K562 (cell line): ENCODE measurements around the gene NTPCR. TPM values are rescaled to one million over a fixed set of nuclear protein-coding genes. Genes with fewer than 3 reads are reported as not detected.

Experiments
- ADNP ChIP-seq: fragments of 200-800 bp; sonication (Bioruptor generic); IDR thresholded peaks from 2 replicates; pipeline ENCODE4 v1.6.1; 2016; ENCODE audit warnings: missing genetic modification characterization, missing compliant biosample characterization
- AFF4 ChIP-seq: sonication (generic); formaldehyde crosslinking; IDR thresholded peaks from 2 replicates; pipeline ENCODE4 v1.8.0; 2023; ENCODE audit warnings: mild to moderate bottlenecking, missing genetic modification reagents
- BCLAF1 ChIP-seq, 2 experiments: fragments of 450-650 bp in 1 of 2; IDR thresholded peaks; 2 replicates each; pipeline ENCODE4 v1.6.1; 2011 to 2017; ENCODE audit warnings: low read depth in 2 of 2, antibody characterized with exemption in 1 of 2, borderline replicate concordance in 1 of 2, low read length in 1 of 2, mild to moderate bottlenecking in 1 of 2, mixed read lengths in 1 of 2; ENCODE audit not compliant: control insufficient read depth in 1 of 2
- CUX1 ChIP-seq: fragments of 200-800 bp; sonication (Bioruptor generic); IDR thresholded peaks from 2 replicates; pipeline ENCODE4 v1.6.1; 2016; ENCODE audit warnings: missing genetic modification characterization, missing compliant biosample characterization
- KLF6 ChIP-seq: fragments of 250-450 bp; sonication (Bioruptor Pico); IDR thresholded peaks from 2 replicates; pipeline ENCODE4 v1.4.0; 2020; ENCODE audit warnings: mild to moderate bottlenecking, moderate library complexity, borderline replicate concordance
- LEF1 ChIP-seq: fragments of 450-650 bp; IDR thresholded peaks from 2 replicates; pipeline ENCODE4 v1.6.1; 2016; ENCODE audit warnings: mild to moderate bottlenecking
- MYBL2 ChIP-seq, 2 experiments: fragments of 450-650 bp in 1 of 2; sonication (generic) in 1 of 2; formaldehyde crosslinking in 1 of 2; IDR thresholded peaks; 2 replicates each; pipeline versions ENCODE4 v1.6.1 to v1.8.1; 2017 to 2022; ENCODE audit warnings: borderline replicate concordance in 1 of 2, inconsistent platforms in 1 of 2, low read depth in 1 of 2, mild to moderate bottlenecking in 1 of 2, missing genetic modification reagents in 1 of 2, moderate library complexity in 1 of 2
- NCOA6 ChIP-seq: fragments of 450-650 bp; IDR thresholded peaks from 2 replicates; pipeline ENCODE4 v1.6.1; 2017; ENCODE audit warnings: mild to moderate bottlenecking
- PRPF4 ChIP-seq: fragments of 200-400 bp; formaldehyde crosslinking; IDR thresholded peaks from one replicate; pipeline ENCODE4 v1.6.1; 2017; ENCODE audit warnings: low read length, low read depth, mild to moderate bottlenecking; ENCODE audit not compliant: insufficient read depth, poor library complexity, severe bottlenecking
- RBM22 ChIP-seq: fragments of 200-400 bp; formaldehyde crosslinking; IDR thresholded peaks from 2 replicates; pipeline ENCODE4 v1.6.1; 2018; ENCODE audit warnings: low read length, low read depth; ENCODE audit not compliant: poor library complexity, severe bottlenecking
- ZNF282 ChIP-seq: sonication (generic); formaldehyde crosslinking; IDR thresholded peaks from 2 replicates; pipeline ENCODE4 v1.8.1; 2023; ENCODE audit warnings: missing genetic modification reagents
- polyA plus RNA-seq, 8 experiments: library from polyadenylated mRNA; depleted of rRNA in 4 of 8; stranded (reverse) in 5 of 8; unstranded in 3 of 8; fragments of >200 nt; fragmentation: Nextera tagmentation in 2 of 8; fragmentation: Illumina TruSeq in 1 of 8; extraction: Ambion mirVana in 2 of 8; extraction: Trizol in 1 of 8; gene quantifications; 2 replicates each; pipeline versions ENCODE4 v1.2.1 to v1.2.3, GENCODE V29; 2011 to 2014; ENCODE audit warnings: inconsistent platforms in 1 of 8, missing spikeins in 1 of 8
- total RNA-seq, 7 experiments: library from RNA; depleted of rRNA in 6 of 7; stranded (reverse); fragments of >200 nt in 6 of 7; fragmentation: Illumina TruSeq in 2 of 7; extraction: Trizol in 2 of 7; gene quantifications; 2 replicates each; pipeline versions ENCODE4 v1.2.1 to v1.2.3, GENCODE V29; 2011 to 2021; ENCODE audit warnings: low replicate concordance in 1 of 7

NTPCR gene
- total and polyA plus RNA-seq, 9 of the 15 experiments (the other 6 are each of a cell fraction or from before 2014, with no cell fraction given): 19.3 to 105 (median 48.8) TPM

GRCh38 chr1:232968965-232969364 is 18.6 kb downstream of the NTPCR start (continued):
- TF ChIP-seq LEF1 (no peak), RBM22 (no peak), AFF4 (no peak), MYBL2 (IDR thresholded peaks at IDR 0.05; ENCODE audit: low read depth) (no peak), MYBL2 (CRISPR knock-in tag; IDR thresholded peaks at IDR 0.05; ENCODE audit: borderline replicate concordance) (no peak), ZNF282 (CRISPR knock-in tag) (no peak), ADNP (tag) (no peak), CUX1 (CRISPR knock-in tag) (no peak), PRPF4 (no peak), BCLAF1 (IDR thresholded peaks at IDR 0.05; ENCODE audit: borderline replicate concordance in 1 of 2, control insufficient read depth in 1 of 2, low read depth in 2 of 2, low read length in 1 of 2) (no peak), NCOA6 (no peak), KLF6 (CRISPR knock-in tag) (no peak)
